Left colon (tissue), 2 donors: Measurements from ENCODE around the gene ITPKB. TPM values are rescaled to one million over a fixed set of nuclear protein-coding genes. Genes with fewer than 3 reads are reported as not detected.

ENCODE experiments used
- ATAC-seq: fragments of 200-7000 bp; cut with Tn5 transposase; one replicate; pipeline ENCODE4 v1.9.1; 2020; ENCODE audit warnings: mild to moderate bottlenecking, moderate library complexity
- DNase-seq, 2 donors: peaks; one replicate each; pipeline ENCODE4 v3.0.0-alpha.2; 2020
- intact Hi-C, 2 donors: fragments of 100-400 bp; cut with DNase I in 1 of 2; cut with micrococcal nuclease in 1 of 2; formaldehyde crosslinking; loops; one replicate each; pipeline versions ENCODE4 v1.11.2 to v1.14.0; 2022; cut with DNase I, micrococcal nuclease
- total RNA-seq, 2 donors: library from RNA; stranded (reverse); fragmentation: NEBNext Ultra II Directional; extraction: Animal tissue kit (Norgen Biotek cat#: 25700); gene quantifications; one replicate each; pipeline ENCODE4 v1.2.1, GENCODE V29; 2021
- donor health status: DM: no; HTN: no; CAD: no.
- donor health status: DM: yes; HTN: yes; CAD: no.

Gene ITPKB
- total RNA-seq, 2 donors from 2014 or later = 9.7 to 20.9 TPM

DNA sequence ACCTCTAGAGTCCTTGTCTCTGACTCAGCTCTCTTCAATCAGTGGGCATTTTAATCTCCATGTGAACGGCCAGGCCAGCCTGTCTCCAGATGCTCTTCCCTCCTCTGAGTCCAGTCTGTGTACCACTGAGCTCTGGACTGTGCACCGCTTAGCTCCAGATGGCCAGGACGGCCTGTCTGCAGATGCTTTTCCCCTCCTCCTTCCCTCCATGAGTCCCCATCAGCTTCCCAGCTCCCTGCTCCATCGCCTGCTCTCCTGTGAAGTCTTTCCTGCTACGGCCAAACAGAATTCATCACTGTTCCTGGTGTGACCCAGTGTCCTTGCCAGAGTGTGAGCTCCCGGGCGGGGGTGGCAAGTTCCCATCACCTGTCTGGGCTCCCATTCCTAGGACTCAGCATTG lies 148.5 kb downstream of the ITPKB start:
- ATAC-seq (no peak), DNase-seq (no peak)
- intact Hi-C loops = no loop called here

DNA sequence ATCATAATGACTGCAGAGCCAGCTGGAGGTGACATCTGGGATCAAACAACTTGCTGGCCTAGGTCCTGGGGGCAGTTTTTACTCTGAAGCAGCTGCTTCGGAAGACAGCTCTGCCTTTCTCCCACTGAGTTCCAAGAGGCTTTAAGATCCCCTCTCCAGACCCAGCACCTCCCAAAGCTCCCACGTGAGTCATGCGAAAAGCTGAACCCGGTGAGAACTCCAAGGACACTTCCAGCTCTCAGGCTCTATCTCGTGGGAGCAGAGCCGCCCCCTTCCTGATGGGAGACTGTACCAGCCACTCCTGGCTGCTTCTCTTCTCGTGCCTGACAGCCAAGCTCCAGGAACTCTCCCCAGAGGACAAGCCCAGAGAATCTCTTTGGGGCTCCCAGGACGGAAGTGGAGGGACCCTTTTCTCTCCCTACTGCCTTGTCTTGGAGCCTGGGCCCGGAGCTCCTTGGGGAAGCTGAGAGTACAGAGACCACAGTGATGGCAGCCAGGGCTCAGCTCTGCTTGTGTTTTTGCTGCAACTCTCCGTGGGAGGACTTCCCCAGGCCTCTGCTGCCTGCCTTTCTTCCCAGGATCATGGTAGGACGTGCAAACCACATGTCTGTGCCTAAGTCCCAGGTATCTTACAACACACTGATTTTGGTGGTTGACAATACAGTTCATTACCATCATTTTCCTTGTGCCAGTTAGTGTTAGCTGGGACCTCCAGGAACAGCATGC lies 149.9 kb downstream of the ITPKB start:
- DNase-seq = no peak
- intact Hi-C loops = no loop called here
- ATAC-seq = no peak

DNA sequence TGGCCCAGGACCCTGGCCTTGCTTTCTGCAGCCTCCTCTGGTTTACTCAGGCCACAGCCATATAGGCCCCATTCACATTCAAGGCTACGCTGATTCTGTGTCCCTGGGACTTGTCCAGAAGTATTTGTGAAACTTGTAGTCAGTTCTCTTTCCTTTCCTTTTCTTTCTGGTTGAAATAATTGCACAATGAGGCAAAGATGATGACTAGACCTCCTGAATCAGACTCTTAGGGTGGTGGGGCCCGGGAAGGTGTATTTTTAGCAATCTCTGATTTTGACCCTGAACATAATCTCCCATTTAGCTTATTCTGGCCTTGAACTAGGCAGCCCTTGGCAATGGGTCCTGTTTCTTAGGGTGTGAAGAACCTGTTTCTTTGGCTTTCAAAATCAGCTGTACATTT lies 150.6 kb downstream of the ITPKB start:
- no peak for DNase-seq
- intact Hi-C loops = no loop called here
- no peak for ATAC-seq

GRCh38 chr1:226586650-226587422 lies 152.2 kb downstream of the ITPKB start:
- DNase-seq (no peak), ATAC-seq (no peak)
- intact Hi-C loops = no loop called here

DNA sequence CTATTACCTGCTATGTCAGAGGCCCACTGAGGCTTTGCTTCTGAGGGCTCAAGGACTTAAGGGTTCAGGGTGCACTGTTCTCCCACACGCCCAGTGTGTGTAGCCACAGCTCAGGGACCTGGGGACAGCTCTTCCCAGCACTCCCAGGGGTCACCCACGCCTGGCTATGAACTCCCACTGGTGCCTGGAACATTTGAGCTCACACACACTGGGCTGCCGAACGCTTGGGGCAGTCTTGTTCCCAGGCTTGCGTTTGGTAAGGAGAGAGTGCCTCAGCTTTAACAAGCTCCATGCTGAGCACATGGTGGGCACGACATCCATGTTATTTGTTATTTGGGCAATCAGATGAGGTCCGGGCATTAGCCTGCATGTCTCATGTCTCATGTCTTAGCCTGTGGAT lies 153.0 kb downstream of the ITPKB start:
- DNase-seq = no peak
- intact Hi-C loops = no loop called here
- no peak for ATAC-seq

- DNase-seq = peak in 1 of 2 donors; percentile 23
- intact Hi-C loops = no loop called here
- ATAC-seq = peak; percentile 56
Observed at GRCh38 chr1:226584164-226584563, 154.9 kb downstream of the ITPKB start.

- intact Hi-C loops = no loop called here
- DNase-seq (no peak), ATAC-seq (no peak)
Observed at GRCh38 chr1:226582966-226583365, 156.1 kb downstream of the ITPKB start.

Other genes starting within 250 kb of the ITPKB start
- gene STUM, start 190.5 kb downstream of the ITPKB start, total RNA-seq = 1 to 10 TPM; 1.4 to 3.9 TPM
- gene PSEN2, start 131.3 kb upstream of the ITPKB start, total RNA-seq = 10 to 100 TPM; 27.0 to 28.7 TPM
- gene COQ8A, start 201.0 kb upstream of the ITPKB start, total RNA-seq = 10 to 100 TPM; 39.9 to 44.8 TPM